Hematopoietic multipotent progenitor cell treated with erythropoietin and hydrocortisone succinate and interleukin-3 and kit ligand, for 6 days (in vitro differentiated cells): Measurements from ENCODE around the gene KIRREL1.
"Not testable (repeated sequence)": the region's sequence is repeated elsewhere in the genome, so short reads cannot be mapped to it uniquely, and the experiment has no call there.

Experiments
- DNase-seq: peaks from one replicate; pipeline ENCODE4 v3.0.0-alpha.2; 2015

The KIRREL1 gene

DNA sequence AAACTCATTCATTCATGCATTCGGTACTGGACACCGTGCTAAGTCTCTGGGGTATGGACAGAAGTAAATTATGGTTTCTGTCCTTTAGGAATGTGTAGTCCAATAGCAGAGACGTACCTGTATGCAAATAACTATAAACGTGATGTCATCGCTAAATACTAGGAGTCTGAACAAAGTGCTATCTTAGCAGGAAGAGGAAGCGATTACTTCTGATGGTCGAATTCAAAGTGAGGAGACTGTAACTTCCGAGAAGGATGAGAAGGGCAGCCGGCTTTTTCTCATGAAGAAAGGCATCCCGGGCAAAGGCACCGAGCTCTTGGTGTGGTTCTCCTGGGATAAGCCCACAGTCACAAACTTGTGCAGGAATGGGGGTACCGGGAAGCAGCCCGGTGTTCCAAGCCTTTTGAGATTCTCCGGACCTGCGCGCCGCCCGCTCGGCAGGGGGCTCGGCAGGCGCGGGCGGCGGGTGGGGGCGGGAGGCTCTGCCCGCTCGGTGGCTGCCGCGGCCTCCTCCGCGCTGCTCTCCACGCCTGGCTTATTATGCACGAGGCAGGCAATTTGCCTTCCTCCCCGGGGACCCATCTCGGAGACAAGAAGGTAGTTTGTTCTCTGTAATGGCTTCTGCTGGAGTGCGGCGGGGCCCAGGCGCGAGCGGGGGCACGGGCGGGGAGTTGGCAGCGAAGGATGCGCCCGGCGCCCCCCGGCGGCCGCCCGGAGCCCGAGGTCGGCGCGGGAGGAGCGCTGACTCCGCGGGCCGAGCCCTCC, 119.7 kb downstream of the KIRREL1 start:
- peak; percentile 60 for DNase-seq

DNA sequence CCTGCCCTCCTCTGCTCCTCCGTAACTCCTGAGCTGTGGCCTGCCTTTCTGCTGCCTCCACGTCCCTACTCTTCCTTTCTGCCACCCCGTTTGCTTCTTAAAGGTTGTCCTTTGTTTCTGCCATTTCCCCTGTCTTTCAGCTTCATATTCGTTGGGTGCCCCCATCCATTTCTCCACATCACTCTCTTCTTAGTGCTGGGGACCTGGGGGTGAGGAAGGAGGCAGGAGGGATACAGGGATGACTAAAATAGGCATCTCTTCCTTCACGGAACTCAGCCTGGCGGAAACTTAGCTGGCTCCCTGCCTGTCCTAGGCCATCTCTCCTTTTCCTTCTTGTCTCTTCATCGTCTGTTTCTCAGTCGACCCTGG, 120.3 kb downstream of the KIRREL1 start:
- DNase-seq = no peak

- DNase-seq = no peak
These were observed 121.7 kb downstream of the KIRREL1 start for GRCh38 chr1:158115126-158115525.

DNA sequence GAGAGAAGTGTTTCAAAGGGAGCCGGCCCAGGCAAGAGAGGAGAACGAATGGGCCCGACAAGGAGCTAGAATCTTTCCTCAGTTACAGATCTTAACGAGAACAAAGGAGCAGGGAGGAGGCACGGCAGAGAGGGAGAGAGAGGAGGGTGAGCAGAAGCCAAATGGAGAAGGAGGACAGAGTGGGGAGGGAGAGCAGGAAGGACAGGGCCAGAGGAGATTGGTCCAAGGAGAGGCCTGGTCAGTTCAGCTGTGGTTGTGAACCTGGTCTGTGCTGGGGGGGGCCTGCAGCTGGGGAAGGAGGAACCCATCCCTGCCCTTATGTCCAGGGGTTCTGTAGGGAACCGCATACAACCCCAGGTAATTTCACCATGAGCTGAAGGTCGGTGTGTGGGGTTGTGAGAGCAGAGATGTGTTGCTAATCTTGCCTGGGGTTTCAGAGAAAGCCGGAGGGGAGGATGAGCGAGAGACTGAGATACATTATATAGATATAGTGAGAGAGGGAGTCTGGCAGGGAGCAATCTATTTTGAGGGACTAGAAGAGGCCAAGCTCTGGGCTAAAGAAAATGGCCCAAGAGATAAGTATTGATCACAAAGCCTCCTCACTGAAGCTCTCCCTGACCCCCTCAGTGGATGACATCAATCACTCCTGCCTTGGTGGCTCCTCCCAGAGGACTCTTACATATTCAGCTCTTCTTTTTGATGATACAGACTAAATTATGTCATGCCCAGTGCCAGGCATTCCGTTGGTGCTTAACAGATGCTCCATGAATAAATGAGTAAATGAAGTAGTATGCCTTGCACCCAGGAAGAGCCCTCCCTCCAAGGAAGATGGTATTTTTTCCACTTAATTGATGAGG, 123.1 kb downstream of the KIRREL1 start:
- no peak for DNase-seq

- peak; percentile 51 for DNase-seq
These were observed 124.6 kb downstream of the KIRREL1 start for GRCh38 chr1:158117854-158118704.

DNA sequence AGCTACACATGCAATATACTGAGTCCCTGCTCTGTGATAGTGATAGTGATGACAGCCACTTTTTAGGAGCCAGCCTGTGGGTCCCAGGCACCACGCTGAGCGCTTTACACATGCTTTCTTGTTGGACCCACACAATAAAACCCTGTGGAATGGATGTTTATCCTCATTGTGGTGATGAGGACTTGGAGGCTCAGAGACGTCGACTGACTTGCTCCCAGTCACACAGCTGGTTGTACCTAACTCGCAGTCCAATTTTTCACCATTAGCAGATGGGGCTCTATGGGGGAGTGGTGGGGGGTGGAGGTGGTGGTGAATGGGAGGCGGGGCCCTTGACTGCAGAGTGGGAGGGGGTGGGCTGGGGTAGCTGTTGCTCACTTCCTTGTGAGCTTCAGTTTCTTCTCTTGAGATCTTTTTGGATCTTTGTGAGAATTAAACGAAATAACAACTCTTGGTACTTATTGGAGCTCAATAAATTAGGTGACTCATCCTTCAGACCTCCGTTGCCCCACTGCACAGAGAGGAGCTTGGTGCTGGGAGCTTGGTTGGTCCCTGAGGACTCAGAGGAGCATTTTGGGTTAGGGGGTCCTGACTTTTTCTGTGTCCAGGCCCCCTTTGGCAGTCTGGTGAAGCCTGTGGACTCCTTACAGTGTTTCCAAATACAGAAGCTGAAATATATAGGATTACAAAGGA, 125.4 kb downstream of the KIRREL1 start:
- no peak for DNase-seq

GRCh38 chr1:158119976-158120653, 126.7 kb downstream of the KIRREL1 start:
- no peak for DNase-seq

DNA sequence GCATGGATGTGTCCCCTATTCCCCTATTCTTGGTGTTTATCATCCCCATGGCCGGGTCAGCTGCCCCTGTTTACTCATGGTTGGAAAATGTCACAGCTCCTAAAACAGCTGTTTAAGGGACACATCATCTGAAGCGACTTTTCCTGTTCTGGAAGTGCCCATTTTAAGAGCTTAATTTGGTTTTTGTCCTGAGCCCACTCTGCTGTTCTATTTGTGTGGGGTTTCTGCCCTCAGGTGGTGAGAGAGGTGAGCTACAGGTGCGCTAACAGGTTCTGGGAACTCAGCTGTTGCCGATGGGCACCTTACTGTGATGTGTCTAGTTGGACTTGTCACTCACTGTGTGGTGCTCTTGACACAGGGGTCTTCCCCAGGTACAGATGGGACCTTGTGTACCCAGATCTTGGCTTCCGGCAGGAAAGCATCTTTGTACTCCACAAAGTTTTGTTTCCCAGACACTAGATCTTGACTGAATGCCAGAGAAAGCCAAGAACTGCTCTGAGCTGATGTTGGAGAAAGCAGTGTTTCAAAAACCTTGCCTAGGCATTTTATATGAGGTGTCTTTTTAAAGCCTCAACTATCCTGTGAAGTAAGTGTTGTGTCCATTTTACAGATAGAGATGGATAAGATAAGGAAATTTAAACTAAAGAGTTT, 128.3 kb downstream of the KIRREL1 start:
- DNase-seq = peak; percentile 63

DNA sequence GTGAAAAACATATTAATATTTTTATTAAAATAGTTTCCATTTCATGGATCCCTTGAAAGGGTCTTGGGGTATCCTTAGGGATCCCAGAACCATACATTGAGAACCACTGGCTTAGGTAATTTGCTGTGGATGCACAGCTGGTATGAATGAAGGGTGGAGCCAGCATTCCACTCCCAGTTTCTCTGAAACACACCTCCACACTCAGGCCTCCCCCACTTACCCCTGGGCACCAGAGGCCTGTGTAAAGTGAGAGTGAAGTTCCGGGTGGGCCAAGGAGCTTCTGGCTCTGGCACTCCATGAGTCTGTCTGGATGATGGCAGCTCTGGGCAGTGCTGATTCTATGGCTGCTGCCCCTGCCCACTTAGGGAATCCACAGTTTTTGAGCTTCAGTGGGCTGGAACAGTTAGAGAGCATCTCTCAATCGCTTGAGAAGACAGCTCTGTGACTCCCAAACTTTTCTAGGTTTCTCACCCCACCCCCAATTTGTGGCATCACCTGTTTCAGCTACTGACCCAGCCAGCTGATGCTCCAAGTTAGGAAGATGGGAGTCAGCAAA, 129.5 kb downstream of the KIRREL1 start:
- DNase-seq = no peak

DNA sequence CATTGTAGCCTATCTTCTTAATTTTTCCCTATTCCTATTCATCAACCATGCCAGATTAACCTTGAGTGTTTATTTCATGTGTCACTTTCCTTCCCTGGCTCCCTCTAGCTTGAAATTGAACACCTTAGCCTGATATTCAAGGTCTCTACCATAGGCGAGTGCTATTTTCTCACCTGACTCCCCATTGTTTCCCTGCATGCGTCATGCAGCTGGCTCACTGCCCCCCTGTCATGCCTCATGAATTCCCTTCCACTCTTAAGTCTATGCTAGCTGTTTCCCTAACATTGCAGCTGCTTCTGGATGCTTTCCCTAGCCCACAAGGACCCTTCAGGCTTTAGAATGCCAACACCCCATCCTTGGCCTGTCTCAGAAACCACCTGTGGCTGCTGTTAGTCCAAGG, 130.6 kb downstream of the KIRREL1 start:
- no peak for DNase-seq

GRCh38 chr1:158124999-158125398, 131.6 kb downstream of the KIRREL1 start:
- DNase-seq = peak; percentile 95

GRCh38 chr1:158126425-158126824, 133.0 kb downstream of the KIRREL1 start:
- DNase-seq = no peak

DNA sequence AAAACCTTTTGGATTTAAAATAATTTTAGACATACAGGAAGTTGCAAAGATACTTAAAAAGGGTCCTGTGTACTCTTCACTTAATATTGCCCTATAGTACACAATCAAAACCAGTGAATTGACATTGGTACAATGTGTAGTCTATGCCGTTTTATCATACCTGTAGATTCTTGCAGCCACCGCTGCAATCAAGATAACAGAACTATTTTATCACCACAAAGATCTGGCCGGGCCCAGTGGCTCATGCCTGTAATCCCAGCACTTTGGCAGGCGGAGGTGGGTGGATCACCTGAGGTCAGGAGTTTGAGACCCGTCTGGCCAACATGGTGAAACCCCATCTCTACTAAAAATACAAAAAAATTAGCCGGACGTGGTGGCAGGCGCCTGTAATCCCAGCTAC, 135.1 kb downstream of the KIRREL1 start:
- DNase-seq = not testable (repeated sequence)

- peak; percentile 66 for DNase-seq
These were observed 137.8 kb downstream of the KIRREL1 start for GRCh38 chr1:158131217-158131616.

- DNase-seq = no peak
These were observed 147.3 kb downstream of the KIRREL1 start for GRCh38 chr1:158140764-158141192.

GRCh38 chr1:158145173-158145719, 151.8 kb downstream of the KIRREL1 start:
- no peak for DNase-seq

GRCh38 chr1:158146165-158146564, 152.7 kb downstream of the KIRREL1 start:
- DNase-seq = no peak

DNA sequence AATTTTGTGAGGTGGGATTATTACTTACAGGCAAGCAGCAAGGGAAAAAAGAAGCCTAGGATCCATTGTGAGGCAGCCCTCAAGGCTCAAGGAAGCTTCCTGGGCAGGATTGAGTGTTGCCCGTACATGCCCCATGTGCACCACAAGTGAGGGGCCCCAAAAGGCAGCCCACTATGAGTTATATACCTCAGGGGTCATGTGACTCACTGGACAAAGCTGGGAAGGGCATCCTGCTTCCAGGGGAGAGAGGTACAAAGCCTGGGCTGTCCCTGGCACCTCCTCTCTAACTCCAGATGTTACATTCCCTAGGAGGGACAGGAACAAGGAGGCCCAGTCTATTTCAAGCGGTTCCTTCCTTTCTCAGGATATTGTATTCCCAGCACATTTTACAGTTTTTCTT, 153.3 kb downstream of the KIRREL1 start:
- no peak for DNase-seq

- no peak for DNase-seq
These were observed 154.0 kb downstream of the KIRREL1 start for GRCh38 chr1:158147401-158147800.

GRCh38 chr1:158147869-158148268, 154.4 kb downstream of the KIRREL1 start:
- no peak for DNase-seq

GRCh38 chr1:158148468-158148867, 155.0 kb downstream of the KIRREL1 start:
- DNase-seq = no peak
